ENCODE results near the gene ISG20. TPM values are rescaled to one million over a fixed set of nuclear protein-coding genes. Genes with fewer than 3 reads are reported as not detected.

Gene ISG20
- 100 to 1,000 TPM; 141 to 151 TPM for total RNA-seq

DNA sequence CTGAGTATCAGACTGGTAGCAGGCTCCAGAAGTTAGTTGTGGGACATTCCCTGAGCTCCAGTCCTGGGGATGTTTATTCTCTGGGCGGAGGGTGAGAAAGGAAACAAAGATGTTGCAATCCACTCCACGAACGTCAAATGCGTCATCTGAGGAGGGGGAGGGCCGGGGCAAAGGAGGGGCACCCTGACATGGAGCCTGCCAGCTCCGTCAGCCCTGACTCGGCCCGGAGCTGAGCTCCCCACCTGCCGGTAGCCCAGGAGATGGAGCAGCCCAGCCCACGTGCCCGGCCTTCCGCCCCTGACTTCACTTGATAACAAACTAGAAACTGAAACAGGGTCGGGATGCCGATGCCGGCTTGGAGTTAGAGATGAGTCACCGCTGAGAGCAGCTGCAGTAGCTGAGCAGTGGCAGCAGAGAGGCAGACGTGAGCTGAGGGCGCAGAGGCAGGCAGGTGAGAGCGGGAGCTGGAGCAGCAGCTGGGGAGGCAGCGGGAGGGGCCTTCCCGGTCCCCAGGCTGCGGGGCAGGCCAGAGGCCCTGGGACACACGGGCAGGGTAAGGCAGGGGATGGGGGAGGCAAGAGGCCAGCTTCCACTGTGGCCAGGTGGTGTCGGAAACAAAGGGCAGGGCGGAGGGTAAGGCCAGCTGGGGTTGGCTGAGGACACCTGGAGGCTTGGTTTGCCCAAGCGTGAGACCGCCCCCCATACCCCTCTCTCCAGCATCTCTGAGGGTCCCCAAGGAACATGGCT is at the start of gene ISG20:
ISG20 (plus strand) TSS at position 391 of the 747 bp plus-strand sequence; CDS start at position 742, 351 bp downstream.
- peak; percentile 88 for ATAC-seq
- Mint-ChIP-seq H3K9me3 (ENCODE audit: insufficient read depth) (no peaks in the 10 kb centered on the region), H3K36me3 (ENCODE audit: low read depth) (peaks cover 60% of the 10 kb centered on the region), H3K4me3 (peak within 1 kb of the TSS; percentile 84), H3K27me3 (ENCODE audit: low read depth) (no peaks in the 10 kb centered on the region), H3K27ac (peak within 1 kb of the TSS; percentile 95), H3K4me1 (ENCODE audit: low read depth) (peaks cover 78% of the 10 kb centered on the region)
- CTCF ChIA-PET = interaction anchor here (0.9 to 1.9 kb wide), 10 partner anchors 8 to 605 kb away, joined by 3 to 10 read pairs (median 4); partner anchors contain the start of genes AEN and FANCI
- peak; percentile 98 for DNase-seq
- POLR2A ChIA-PET = interaction anchor here (1.1 to 1.9 kb wide), 4 partner anchors 17 to 266 kb away, joined by 4 to 13 read pairs (median 6); partner anchors contain the start of genes MRPL46 and MRPS11

DNA sequence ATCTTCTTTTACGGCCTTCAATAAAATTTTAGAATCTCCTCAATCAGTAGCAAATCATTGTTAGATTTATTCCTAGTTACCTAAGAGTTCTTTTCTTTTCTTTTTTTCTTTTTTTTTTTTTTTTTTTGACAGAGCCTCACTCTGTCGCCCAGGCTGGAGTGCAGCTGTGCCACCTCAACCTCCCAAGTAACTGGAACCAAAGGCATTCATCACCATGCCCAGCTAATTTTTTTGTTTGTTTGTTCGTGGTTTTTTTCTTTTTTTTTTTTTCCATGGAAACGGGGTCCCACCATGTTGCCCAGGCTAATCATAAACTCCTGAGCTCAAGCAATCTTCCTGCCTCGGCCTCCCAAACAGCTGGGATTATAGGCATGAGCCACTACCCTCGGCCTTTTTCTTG is 48.1 kb upstream of the ISG20 start:
- DNase-seq (no peak), ATAC-seq (no peak)
- POLR2A ChIA-PET = no interaction called here
- Mint-ChIP-seq H3K4me1 (ENCODE audit: low read depth) (no peaks in the 10 kb centered on the region), H3K27ac (no peak overlapping the region), H3K9me3 (ENCODE audit: insufficient read depth) (no peaks in the 10 kb centered on the region), H3K36me3 (ENCODE audit: low read depth) (no peaks in the 10 kb centered on the region), H3K27me3 (ENCODE audit: low read depth) (peaks cover 12% of the 10 kb centered on the region), H3K4me3 (no peak overlapping the region)
- CTCF ChIA-PET = no interaction called here

DNA sequence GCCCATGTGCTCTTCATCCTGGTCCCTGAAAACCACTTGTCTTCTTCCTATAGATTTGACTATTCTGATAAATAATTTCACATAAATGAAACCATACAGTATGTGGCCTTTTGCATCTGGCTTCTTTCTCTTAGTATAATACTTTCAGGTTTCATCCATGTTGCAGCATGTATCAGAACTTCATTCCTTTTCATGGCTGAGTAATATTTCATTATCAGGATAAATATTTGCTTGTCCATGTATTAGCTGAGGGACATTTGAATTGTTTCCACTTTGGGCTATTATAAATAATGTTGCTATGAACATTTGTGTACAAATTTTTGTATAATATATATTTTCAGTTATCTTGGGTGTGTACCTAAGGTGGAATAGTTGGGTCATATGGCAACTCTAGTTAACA is 47.4 kb upstream of the ISG20 start:
- POLR2A ChIA-PET = no interaction called here
- H3K4me1 Mint-ChIP-seq (ENCODE audit: low read depth) = no peaks in the 10 kb centered on the region

GRCh38 chr15:88603885-88604284 is 34.9 kb upstream of the ISG20 start:
- CTCF ChIA-PET = no interaction called here
- no peaks in the 10 kb centered on the region for H3K9me3 Mint-ChIP-seq (ENCODE audit: insufficient read depth)
- H3K4me1 Mint-ChIP-seq (ENCODE audit: low read depth) = peaks cover 14% of the 10 kb centered on the region
- peaks cover 2% of the 10 kb centered on the region for H3K36me3 Mint-ChIP-seq (ENCODE audit: low read depth)
- DNase-seq (no peak), ATAC-seq (no peak)
- H3K4me3 Mint-ChIP-seq = no peak overlapping the region
- H3K27me3 Mint-ChIP-seq (ENCODE audit: low read depth) = peaks cover 57% of the 10 kb centered on the region
- POLR2A ChIA-PET = no interaction called here
- H3K27ac Mint-ChIP-seq = no peak overlapping the region

More for the DNA sequence above, 47.4 kb upstream of the ISG20 start:
- Mint-ChIP-seq H3K27me3 (ENCODE audit: low read depth) (peaks cover 11% of the 10 kb centered on the region), H3K4me3 (no peak overlapping the region), H3K36me3 (ENCODE audit: low read depth) (no peaks in the 10 kb centered on the region), H3K27ac (no peak overlapping the region), H3K9me3 (ENCODE audit: insufficient read depth) (no peaks in the 10 kb centered on the region)
- ATAC-seq = no peak
- no peak for DNase-seq
- CTCF ChIA-PET = no interaction called here

DNA sequence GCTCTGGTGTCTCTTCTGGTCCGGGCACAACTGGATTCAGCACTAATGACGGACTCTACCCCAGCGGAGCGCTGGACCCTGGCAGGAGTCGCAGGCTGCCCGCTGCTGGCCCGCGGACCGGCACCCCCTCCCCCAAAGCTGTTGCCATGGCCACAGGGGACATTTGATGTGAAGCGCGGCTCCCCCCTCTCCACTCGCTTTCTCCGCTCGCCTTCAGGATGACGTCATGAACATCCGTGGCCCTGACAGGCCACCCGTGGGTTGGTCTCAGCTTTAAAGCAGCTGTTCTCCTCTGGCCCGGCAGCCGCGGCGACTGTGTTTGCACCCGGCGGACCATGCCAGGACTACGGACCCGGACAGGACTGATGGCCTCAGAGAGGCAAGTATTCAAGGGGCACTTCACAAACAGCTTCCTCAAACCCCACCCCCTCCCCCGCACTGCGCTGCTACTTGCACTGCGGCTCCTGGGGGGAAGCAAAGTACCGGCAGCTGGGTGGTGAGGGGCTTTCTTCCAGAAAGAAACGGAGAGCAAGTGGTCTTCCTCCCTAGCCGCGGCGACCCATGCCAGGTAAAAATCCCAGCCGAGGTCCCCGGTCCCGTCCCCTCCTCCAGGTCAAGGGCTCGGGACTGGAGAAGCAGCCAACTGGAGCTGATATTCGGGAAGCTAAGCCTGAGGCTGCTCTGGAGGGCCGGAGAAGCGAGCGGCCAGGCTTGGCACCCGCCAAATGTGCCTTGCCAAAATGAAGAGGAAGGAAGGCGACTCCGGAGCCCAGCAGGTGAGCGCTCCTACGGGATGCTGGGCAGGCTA is 34.2 kb upstream of the ISG20 start:
- no peak for ATAC-seq
- H3K9me3 Mint-ChIP-seq (ENCODE audit: insufficient read depth) = no peaks in the 10 kb centered on the region
- peaks cover 14% of the 10 kb centered on the region for H3K4me1 Mint-ChIP-seq (ENCODE audit: low read depth)
- POLR2A ChIA-PET = no interaction called here
- H3K36me3 Mint-ChIP-seq (ENCODE audit: low read depth) = peaks cover 2% of the 10 kb centered on the region
- H3K4me3 Mint-ChIP-seq = no peak overlapping the region
- peaks cover 64% of the 10 kb centered on the region for H3K27me3 Mint-ChIP-seq (ENCODE audit: low read depth)
- H3K27ac Mint-ChIP-seq = no peak overlapping the region
- DNase-seq = no peak
- CTCF ChIA-PET = no interaction called here

GRCh38 chr15:88605189-88606069 is 33.4 kb upstream of the ISG20 start:
- ATAC-seq (peak; percentile 76), DNase-seq (peak; percentile 64)
- no peak overlapping the region for H3K4me3 Mint-ChIP-seq
- H3K4me1 Mint-ChIP-seq (ENCODE audit: low read depth) = peaks cover 17% of the 10 kb centered on the region
- H3K27ac Mint-ChIP-seq = no peak overlapping the region
- POLR2A ChIA-PET = no interaction called here
- peaks cover 2% of the 10 kb centered on the region for H3K36me3 Mint-ChIP-seq (ENCODE audit: low read depth)
- peaks cover 69% of the 10 kb centered on the region for H3K27me3 Mint-ChIP-seq (ENCODE audit: low read depth)
- no peaks in the 10 kb centered on the region for H3K9me3 Mint-ChIP-seq (ENCODE audit: insufficient read depth)
- CTCF ChIA-PET = no interaction called here

DNA sequence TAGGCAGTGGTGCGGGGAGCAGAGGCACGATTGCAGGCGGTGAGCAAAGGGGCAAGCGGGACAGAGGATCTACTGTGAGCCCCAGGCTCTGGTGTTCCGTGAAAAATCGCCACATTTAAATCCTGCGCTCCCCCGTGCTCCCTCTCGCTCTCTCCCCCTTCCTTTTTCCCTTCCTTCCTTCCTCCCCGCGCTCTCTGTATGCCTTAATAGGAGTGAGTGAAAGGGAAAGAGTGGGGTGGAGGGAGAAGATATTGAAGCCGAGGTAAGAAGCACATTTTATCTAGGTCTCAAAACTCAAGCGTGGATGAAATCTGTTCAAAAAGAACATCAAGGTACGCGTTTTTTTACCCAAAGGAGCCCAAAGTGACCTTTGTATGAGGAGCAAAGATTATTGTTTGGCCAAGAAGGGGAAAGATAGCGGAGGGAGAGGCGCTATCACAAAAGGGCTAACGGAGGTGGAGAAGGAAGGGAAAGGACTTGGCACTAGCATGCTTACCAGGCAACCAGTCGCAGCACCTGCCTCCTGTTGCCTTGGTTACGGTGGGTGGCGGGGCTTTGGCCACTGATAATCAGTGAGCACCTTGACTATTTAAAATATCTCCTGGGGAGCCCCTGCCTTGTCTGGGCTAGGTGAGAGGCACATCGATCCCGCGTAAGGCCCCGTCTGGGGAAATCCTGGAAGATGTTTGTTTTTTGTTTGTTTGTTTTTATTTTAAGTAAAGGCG is 32.6 kb upstream of the ISG20 start:
- no peak for ATAC-seq
- no peak overlapping the region for H3K4me3 Mint-ChIP-seq
- no peaks in the 10 kb centered on the region for H3K9me3 Mint-ChIP-seq (ENCODE audit: insufficient read depth)
- H3K36me3 Mint-ChIP-seq (ENCODE audit: low read depth) = peaks cover 2% of the 10 kb centered on the region
- peaks cover 70% of the 10 kb centered on the region for H3K27me3 Mint-ChIP-seq (ENCODE audit: low read depth)
- POLR2A ChIA-PET = no interaction called here
- peaks cover 23% of the 10 kb centered on the region for H3K4me1 Mint-ChIP-seq (ENCODE audit: low read depth)
- CTCF ChIA-PET = no interaction called here
- H3K27ac Mint-ChIP-seq = no peak overlapping the region
- DNase-seq = no peak

- DNase-seq (no peak), ATAC-seq (no peak)
- H3K36me3 Mint-ChIP-seq (ENCODE audit: low read depth) = peaks cover 2% of the 10 kb centered on the region
- no peak overlapping the region for H3K27ac Mint-ChIP-seq
- ChIA-PET POLR2A (no interaction called here), CTCF (interaction anchor here (2.1 kb wide), 1 partner anchor 17 kb away, joined by 8 read pairs; no protein-coding TSS in a partner anchor)
- peaks cover 69% of the 10 kb centered on the region for H3K27me3 Mint-ChIP-seq (ENCODE audit: low read depth)
- no peak overlapping the region for H3K4me3 Mint-ChIP-seq
- H3K4me1 Mint-ChIP-seq (ENCODE audit: low read depth) = peaks cover 23% of the 10 kb centered on the region
- H3K9me3 Mint-ChIP-seq (ENCODE audit: insufficient read depth) = no peaks in the 10 kb centered on the region
These were observed 30.9 kb upstream of the ISG20 start for GRCh38 chr15:88607951-88608350.

GRCh38 chr15:88608607-88609181 is 30.1 kb upstream of the ISG20 start:
- DNase-seq (no peak), ATAC-seq (no peak)
- Mint-ChIP-seq H3K9me3 (ENCODE audit: insufficient read depth) (no peaks in the 10 kb centered on the region), H3K27ac (no peak overlapping the region), H3K4me1 (ENCODE audit: low read depth) (peaks cover 23% of the 10 kb centered on the region), H3K4me3 (no peak overlapping the region), H3K36me3 (ENCODE audit: low read depth) (peaks cover 2% of the 10 kb centered on the region), H3K27me3 (ENCODE audit: low read depth) (peaks cover 69% of the 10 kb centered on the region)
- ChIA-PET POLR2A (no interaction called here), CTCF (interaction anchor here (2.1 kb wide), 1 partner anchor 16 kb away, joined by 8 read pairs; no protein-coding TSS in a partner anchor)

DNA sequence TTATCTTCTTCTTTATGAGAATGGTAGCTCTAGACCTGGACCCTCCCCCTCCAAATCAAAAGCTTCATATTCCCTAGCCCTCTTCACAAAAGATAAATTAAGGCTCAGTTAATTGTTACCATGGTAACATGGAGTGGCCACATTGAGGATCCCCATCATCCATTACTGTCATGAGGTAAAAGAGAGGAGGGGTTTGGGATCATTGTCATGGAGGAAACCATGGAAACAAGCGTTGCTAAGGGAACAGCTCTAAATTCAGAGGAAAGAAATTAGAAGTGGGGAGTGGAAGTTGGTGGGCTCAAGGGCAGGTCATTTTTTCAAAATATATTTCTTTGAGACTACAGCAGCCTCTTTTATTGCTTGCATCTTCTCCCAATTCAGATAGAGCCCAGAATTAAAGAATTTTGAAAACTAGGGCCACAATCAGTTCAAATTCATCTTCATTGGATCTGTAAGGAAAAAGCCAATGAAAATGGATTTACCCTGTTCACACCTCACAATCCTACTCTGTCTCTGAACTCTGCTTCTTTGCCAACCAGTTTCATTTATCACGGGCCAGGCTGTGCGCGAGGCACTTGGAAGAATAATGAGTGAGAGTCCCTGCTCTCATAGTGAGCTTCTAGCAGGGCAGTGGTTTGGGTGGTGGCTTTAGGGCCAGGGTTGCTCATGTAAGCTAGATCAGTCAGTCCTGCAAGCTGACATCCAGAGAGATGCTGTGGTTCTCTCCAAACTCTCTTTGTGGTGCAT is 29.3 kb upstream of the ISG20 start:
- ATAC-seq (no peak), DNase-seq (no peak)
- Mint-ChIP-seq H3K4me1 (ENCODE audit: low read depth) (peaks cover 20% of the 10 kb centered on the region), H3K27me3 (ENCODE audit: low read depth) (peaks cover 62% of the 10 kb centered on the region), H3K36me3 (ENCODE audit: low read depth) (peaks cover 2% of the 10 kb centered on the region), H3K9me3 (ENCODE audit: insufficient read depth) (no peaks in the 10 kb centered on the region), H3K27ac (no peak overlapping the region), H3K4me3 (no peak overlapping the region)
- ChIA-PET POLR2A (no interaction called here), CTCF (interaction anchor here (2.1 kb wide), 1 partner anchor 15 kb away, joined by 8 read pairs; no protein-coding TSS in a partner anchor)

Data from activated CD8-positive, alpha-beta T cell treated with anti-CD3 and anti-CD28 coated beads, Interleukin-2, amount 10 ng/mL, durations not matched to agents 7 days and 5 days (primary cell).